NCI-H446 (cell line): Measurements from ENCODE around the gene CABP7.

Experiments used
- DNase-seq, 2 experiments: peaks; one replicate each; lab custom pipeline; 2025; lab: John Stamatoyannopoulos, UW

CABP7 gene

DNA sequence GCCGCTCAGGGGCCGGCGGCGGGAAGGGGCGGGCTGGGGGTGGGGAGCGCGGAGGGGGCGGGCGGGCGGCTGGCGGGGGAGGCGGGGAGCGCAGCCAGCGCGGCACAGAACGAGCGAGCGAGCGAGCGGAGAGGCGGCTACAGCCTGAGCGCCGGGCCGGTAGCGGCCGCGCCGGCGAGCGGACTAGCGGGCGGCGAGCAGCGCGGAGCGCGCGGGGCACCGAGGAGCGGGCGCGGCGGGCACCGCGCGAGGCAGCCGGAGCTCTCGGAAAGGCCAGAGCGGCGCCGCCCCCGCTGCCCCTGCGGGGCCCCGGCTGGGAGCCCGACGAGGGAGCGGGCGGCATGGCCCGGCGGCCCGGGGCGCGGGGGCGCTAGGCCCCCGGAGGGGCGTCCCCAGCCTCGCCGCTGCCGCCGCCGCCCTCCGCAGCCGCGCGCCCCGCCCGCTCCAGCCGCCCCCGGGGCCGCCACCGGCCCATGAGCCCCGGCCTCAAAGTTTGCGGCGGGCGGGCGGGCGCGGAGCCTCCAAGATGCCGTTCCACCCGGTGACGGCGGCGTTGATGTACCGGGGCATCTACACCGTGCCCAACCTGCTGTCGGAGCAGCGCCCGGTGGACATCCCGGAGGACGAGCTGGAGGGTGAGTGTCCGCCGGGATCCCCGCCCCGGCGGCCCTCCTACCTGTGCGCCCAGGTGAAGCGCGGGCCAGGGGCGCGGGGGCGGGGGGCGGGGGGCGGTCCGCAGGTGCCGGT, at the start of gene CABP7:
TSS of gene CABP7 (plus strand) at position 105 of the 747 bp plus-strand sequence. CDS start at position 527, 422 bp downstream.
- peak in 1 of 2 experiments; percentile 32 for DNase-seq

DNA sequence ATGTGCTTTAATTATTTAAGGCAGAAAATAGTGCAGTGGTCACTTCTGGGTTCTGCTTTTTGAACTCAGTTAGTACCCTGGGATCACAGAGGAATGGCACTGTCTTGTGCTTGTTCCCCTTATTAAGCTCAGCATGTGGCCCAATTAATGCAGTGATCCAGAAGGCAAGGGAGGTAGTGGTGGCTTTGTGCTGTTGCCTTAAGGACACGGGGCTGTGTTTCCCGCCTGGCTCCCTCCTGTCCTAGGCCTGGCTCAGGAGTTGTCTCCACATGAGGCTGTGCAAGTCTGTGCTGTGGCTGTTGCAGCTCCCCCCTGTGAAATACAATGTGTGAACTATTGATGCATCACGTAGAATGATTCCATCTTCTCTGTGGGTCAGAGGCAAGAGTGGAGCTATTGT, 49.2 kb upstream of the CABP7 start:
- DNase-seq = no peak

DNA sequence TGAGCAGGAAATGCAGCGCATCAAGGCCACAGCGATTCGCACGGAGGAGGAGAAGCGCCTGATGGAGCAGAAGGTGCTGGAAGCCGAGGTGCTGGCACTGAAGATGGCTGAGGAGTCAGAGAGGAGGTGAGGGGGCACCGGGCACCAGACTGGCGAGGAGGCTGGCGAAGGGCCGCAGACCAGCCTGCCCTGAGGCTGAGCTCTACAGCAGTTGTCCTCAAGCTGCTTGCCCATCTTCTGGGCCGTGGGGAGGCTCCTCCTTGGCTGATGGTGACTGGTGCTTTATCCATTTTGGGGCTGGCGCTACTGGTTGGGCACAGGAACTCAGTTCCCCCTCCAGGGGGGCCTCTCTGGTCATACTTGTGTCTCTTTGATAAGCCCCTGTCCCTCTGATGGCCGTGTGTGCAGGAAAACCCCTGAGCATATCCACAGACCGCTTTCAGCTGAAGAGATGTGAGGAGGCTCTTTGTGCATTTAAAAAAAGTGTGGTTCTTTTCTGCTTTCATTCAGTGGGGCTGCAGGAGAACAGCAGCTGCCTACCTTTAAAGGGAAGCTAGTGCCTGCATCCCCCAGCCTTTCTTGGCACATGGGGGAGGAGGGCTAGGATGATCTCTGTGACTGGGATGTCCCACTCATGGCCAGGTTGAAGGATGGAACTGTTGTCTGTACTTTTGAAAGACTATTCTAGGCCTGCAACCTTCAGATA, 46.3 kb upstream of the CABP7 start:
- DNase-seq = no peak

- DNase-seq = no peak
These were observed 45.7 kb upstream of the CABP7 start for GRCh38 chr22:29674121-29674520.

- DNase-seq = no peak
These were observed 40.5 kb upstream of the CABP7 start for GRCh38 chr22:29679316-29679715.

GRCh38 chr22:29683536-29683935, 36.3 kb upstream of the CABP7 start:
- no peak for DNase-seq

DNA sequence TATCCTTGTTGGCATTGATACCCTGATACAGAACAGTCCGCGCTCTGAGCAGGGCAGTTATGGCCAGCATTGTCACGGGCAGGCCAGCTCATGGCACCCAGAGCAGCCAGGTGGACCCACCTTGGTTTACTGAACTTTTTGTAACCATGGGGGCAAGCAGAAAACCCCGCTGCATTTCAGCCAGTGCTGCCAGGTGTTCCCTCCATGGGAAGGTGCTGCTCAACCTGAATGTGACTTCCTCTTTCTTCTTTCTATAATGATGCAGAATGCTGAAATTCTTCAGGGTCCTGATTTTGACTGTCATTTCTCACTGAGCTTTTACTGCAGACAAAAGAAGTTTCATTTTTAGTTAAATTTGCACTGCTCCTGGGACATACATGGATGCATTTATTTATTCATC, 35.6 kb upstream of the CABP7 start:
- no peak for DNase-seq

GRCh38 chr22:29689206-29689879, 30.5 kb upstream of the CABP7 start:
- DNase-seq = no peak

GRCh38 chr22:29689880-29690213, 30.0 kb upstream of the CABP7 start:
- peak; percentile 36 to 72 for DNase-seq

- DNase-seq = peak in 1 of 2 experiments; percentile 41
These were observed 29.3 kb upstream of the CABP7 start for GRCh38 chr22:29690476-29690875.

DNA sequence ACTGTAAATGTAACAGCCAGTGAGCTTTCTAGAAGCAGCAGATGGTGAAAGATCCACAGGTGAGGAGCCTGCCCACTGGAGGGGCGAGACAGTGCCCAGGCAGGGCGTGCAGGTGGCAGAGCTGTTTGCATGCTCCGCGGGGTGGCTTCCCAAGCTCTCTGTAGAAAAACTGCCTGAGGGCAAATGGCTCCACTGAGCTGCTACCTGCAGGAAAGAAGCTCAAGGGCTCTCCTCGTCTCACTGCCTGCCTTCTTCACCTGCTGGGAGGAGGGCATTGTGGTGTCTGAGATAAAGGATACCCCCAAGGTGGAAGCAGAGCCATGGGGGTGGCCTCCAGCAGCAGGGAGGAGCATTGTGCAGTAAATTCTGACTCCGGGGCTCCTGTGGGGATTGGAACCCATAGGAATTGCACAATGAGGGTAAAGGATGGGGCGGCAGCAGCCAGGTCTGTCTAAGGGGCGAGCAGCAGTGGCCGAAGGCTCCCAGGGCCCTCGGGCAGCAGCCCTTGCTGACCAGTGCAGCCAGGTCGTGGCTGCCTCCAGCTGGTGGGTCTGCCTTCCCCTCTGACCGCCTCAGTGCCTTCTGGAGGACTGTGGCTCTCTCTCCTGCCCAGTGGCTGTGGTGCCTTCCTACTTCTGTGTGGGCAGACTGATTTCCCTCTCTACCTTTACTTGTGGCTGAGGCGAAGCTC, 28.0 kb upstream of the CABP7 start:
- DNase-seq = no peak

DNA sequence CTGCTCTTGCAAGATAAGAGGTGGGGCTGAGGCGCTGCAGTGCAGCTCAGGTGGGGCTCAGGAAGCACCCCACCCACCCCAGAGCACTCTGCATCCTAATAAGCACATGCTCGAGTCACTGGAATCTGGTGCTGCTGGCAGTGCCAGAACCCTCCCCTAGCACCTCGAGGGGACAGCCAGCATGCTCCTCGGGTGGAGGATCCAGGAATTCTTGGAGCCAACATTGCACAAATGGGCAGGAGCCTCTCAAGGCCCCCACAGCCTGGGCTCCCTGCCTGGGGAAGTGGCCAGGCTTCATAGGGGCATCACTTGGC, 27.5 kb upstream of the CABP7 start:
- peak; percentile 35 to 80 for DNase-seq

GRCh38 chr22:29693161-29693560, 26.6 kb upstream of the CABP7 start:
- DNase-seq = peak; percentile 49 to 75

DNA sequence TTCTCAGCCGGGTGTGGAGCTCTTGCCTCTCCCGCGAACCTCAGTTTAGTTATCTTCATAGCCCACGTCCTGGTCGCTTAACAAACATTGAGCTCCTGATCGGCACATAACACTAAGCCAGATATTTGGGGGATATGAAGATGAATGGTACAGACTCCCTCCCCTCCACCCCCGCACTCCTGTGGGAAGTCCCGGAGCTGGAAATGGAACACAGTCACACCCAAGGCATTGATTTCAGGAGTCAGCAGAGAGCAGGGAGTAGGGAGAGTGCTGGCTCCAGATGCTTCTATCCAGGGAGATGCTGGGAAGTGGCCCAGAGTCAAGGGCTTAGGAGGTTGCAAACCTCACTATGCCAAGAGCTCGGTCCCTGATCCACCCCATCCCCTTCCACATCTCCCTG, 26.1 kb upstream of the CABP7 start:
- DNase-seq = peak in 1 of 2 experiments; percentile 90

DNA sequence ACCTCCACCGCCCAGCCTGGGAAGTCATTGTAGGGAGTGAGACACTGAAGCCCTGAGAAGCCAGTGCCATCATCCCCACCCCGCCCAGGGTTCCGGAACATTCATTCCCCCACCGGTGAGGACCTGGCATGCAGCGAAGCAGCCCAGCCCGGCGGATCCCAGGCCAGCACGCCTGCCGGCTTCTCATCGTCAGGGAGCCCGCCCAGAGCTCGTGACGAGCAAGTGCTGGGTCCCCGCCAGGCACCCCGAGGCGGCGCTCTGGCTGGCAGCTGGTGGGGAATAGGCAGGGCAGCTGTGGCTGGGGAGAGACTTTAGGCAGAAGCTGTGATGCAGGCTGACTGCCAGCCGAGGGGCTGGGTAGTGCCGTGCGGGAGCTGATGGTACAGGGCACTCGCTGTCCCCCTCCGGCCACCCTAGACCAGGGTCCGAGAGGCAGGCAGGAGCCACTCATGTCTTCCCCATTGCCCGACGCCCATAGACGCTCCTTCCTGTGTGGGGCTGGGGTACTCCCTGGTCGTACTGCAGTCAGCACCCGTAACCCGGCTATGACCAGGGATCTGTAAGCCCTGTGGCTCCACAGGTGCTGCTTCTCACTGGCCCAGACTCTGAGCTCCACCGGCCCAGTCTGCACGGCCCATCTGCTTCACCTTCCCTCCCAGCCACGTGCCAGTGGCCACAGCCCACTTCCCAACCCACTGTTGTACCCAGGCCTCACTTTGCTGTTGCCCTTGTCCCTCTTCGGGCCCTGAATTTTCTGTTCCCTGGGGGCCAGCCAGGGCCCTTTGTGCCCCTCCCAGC, 24.5 kb upstream of the CABP7 start:
- peak; percentile 95 to 98 for DNase-seq

DNA sequence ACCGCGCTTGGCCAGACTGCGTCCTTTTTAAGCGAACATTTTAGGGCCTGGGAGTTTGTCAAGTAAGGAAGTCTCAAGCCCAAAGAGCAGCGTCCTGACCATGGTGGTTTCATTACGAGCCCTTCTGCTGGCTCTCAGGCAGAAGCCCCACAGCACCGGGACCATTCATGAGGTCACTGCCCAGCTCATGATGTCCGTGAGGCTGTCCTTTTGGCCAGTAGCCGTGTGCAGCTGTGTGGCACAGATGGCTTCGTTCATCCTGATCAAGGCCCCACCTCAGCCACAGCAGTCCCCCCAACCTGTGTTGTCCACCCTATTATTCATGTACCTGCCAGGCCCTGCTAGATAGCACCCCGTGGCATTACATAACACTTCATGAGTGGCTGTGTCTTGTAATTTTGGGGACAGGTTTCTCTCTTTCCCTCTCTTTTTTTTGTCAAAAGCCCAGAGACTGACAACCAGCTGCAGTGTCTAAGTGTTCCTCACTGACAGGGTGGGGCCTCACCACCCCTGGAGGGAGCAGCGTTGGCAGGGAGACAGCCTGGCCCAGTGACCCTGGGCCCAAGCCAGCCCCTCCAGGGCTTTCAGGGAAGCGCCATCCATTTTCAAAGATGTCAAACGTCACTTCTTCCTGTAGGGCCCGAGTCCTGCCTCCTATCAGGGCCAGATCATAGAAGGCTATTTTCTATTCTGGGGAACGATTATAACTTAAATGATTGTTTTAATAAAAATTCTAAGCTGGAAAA, 21.8 kb upstream of the CABP7 start:
- DNase-seq = peak in 1 of 2 experiments; percentile 33

- peak; percentile 86 to 93 for DNase-seq
These were observed 19.4 kb upstream of the CABP7 start for GRCh38 chr22:29700206-29700899.

DNA sequence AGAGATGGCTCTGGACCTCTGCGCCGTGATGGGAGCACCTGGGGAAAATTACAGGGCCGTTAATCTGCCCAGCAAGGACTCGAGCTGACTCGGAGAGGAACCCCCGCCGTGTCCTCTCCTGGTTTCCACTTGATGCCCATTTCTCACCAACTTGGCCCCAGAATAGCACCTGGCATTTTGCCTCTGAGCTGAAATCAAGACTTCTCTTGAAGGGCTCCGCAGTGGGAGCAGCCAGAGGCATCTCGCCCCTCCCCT, 19.0 kb upstream of the CABP7 start:
- DNase-seq = peak; percentile 86 to 93

GRCh38 chr22:29701155-29701999, 18.4 kb upstream of the CABP7 start:
- DNase-seq = peak in 1 of 2 experiments; percentile 52
